NCI-H1092 treated with DMSO at 0.1 percent for 48 hours (cell line): Measurements from ENCODE around the gene MT1B.

Experiments
- DNase-seq: peaks from one replicate; lab custom pipeline; 2025; lab: John Stamatoyannopoulos, UW

The MT1B gene

GRCh38 chr16:56651586-56651985 lies at the start of gene MT1B:
Gene MT1B (plus strand): TSS chr16:56651886. CDS start chr16:56651954, 68 bp downstream.
- no peak for DNase-seq

- no peak for DNase-seq
Observed at GRCh38 chr16:56603589-56603988, 48.1 kb upstream of the MT1B start.

GRCh38 chr16:56604966-56605365 lies 46.7 kb upstream of the MT1B start:
- DNase-seq, result no peak

GRCh38 chr16:56605475-56605874 lies 46.2 kb upstream of the MT1B start:
- no peak for DNase-seq

- no peak for DNase-seq
Observed at GRCh38 chr16:56606071-56606475, 45.6 kb upstream of the MT1B start.

GRCh38 chr16:56606476-56607108 lies 45.1 kb upstream of the MT1B start:
- DNase-seq, result peak; percentile 56

GRCh38 chr16:56607109-56607618 lies 44.5 kb upstream of the MT1B start:
- DNase-seq, result no peak

GRCh38 chr16:56607675-56608042 lies 44.0 kb upstream of the MT1B start:
- no peak for DNase-seq

GRCh38 chr16:56608043-56608875 lies 43.4 kb upstream of the MT1B start, which contains the start of gene MT2A:
Gene MT2A (plus strand): TSS chr16:56608584. CDS start chr16:56608656, 72 bp downstream.
- DNase-seq, result peak; percentile 18

GRCh38 chr16:56608876-56609462 lies 42.7 kb upstream of the MT1B start:
- DNase-seq, result no peak

- DNase-seq, result peak; percentile 55
Observed at GRCh38 chr16:56609463-56609921, 42.2 kb upstream of the MT1B start.

GRCh38 chr16:56610017-56610608 lies 41.6 kb upstream of the MT1B start:
- no peak for DNase-seq

GRCh38 chr16:56610609-56611111 lies 41.0 kb upstream of the MT1B start:
- DNase-seq, result no peak

- DNase-seq, result no peak
Observed at GRCh38 chr16:56611281-56611833, 40.3 kb upstream of the MT1B start.

GRCh38 chr16:56613706-56614105 lies 38.0 kb upstream of the MT1B start:
- DNase-seq, result no peak

GRCh38 chr16:56614549-56614991 lies 37.1 kb upstream of the MT1B start:
- no peak for DNase-seq

- DNase-seq, result no peak
Observed at GRCh38 chr16:56615353-56615752, 36.3 kb upstream of the MT1B start.

GRCh38 chr16:56616608-56617211 lies 35.0 kb upstream of the MT1B start:
- no peak for DNase-seq

- no peak for DNase-seq
Observed at GRCh38 chr16:56617212-56618085, 34.2 kb upstream of the MT1B start.

GRCh38 chr16:56618138-56618537 lies 33.5 kb upstream of the MT1B start:
- no peak for DNase-seq
